BE2C (cell line): ENCODE measurements around the gene CNTLN.

ENCODE experiments used
- DNase-seq: peaks from one replicate; pipeline ENCODE4 v3.0.0-alpha.2; 2020
- H3K27me3 ChIP-seq: fragments of 250-450 bp; sonication (Bioruptor Pico); 2 replicates; pipeline ENCODE4 v1.5.1; 2020; ENCODE audit warnings: mild to moderate bottlenecking
- H3K36me3 ChIP-seq: fragments of 250-450 bp; sonication (Bioruptor Pico); 2 replicates; pipeline ENCODE4 v1.5.1; 2020; ENCODE audit warnings: mild to moderate bottlenecking
- H3K4me1 ChIP-seq: fragments of 250-450 bp; sonication (Bioruptor Pico); 2 replicates; pipeline ENCODE4 v1.5.1; 2020
- H3K4me3 ChIP-seq: 2 replicates; pipeline ENCODE4 v1.5.1; 2011; ENCODE audit warnings: low read depth, low read length
- H3K9me3 ChIP-seq: fragments of 250-450 bp; sonication (Bioruptor Pico); 2 replicates; pipeline ENCODE4 v1.5.1; 2020
- CTCF ChIP-seq: IDR thresholded peaks from 2 replicates; pipeline ENCODE4 v1.5.1; 2012; ENCODE audit warnings: mild to moderate bottlenecking, low read depth, low read length

The CNTLN gene

GRCh38 chr9:17462869-17463464 is 328.1 kb downstream of the CNTLN start:
- H3K4me3 ChIP-seq = no peak overlapping the region
- no peaks in the 10 kb centered on the region for H3K4me1 ChIP-seq
- no peaks in the 10 kb centered on the region for H3K27me3 ChIP-seq
- peak; percentile 48 for DNase-seq
- peak; percentile 74 for TF ChIP-seq CTCF
- H3K9me3 ChIP-seq = no peaks in the 10 kb centered on the region
- H3K36me3 ChIP-seq = peaks cover 3% of the 10 kb centered on the region; the same call in 1 of the 2 replicates

- Histone ChIP-seq H3K9me3 (no peaks in the 10 kb centered on the region), H3K4me3 (no peak overlapping the region), H3K36me3 (peaks cover 3% of the 10 kb centered on the region; the same call in 1 of the 2 replicates), H3K4me1 (no peaks in the 10 kb centered on the region), H3K27me3 (no peaks in the 10 kb centered on the region)
- no peak for DNase-seq
- TF ChIP-seq CTCF = no peak
These were observed 335.4 kb downstream of the CNTLN start for GRCh38 chr9:17470036-17470813.

- Histone ChIP-seq H3K9me3 (no peaks in the 10 kb centered on the region), H3K27me3 (no peaks in the 10 kb centered on the region), H3K36me3 (peaks cover 3% of the 10 kb centered on the region; the same call in 1 of the 2 replicates), H3K4me1 (no peaks in the 10 kb centered on the region), H3K4me3 (no peak overlapping the region)
- no peak for TF ChIP-seq CTCF
- no peak for DNase-seq
These were observed 337.3 kb downstream of the CNTLN start for GRCh38 chr9:17472126-17472525.

GRCh38 chr9:17476401-17476800 is 341.6 kb downstream of the CNTLN start:
- H3K4me1 ChIP-seq = no peaks in the 10 kb centered on the region
- TF ChIP-seq CTCF = no peak
- H3K9me3 ChIP-seq = no peaks in the 10 kb centered on the region
- no peak for DNase-seq
- H3K27me3 ChIP-seq = no peaks in the 10 kb centered on the region
- no peak overlapping the region for H3K4me3 ChIP-seq
- H3K36me3 ChIP-seq = no peaks in the 10 kb centered on the region

GRCh38 chr9:17477816-17478215 is 343.0 kb downstream of the CNTLN start:
- no peaks in the 10 kb centered on the region for H3K27me3 ChIP-seq
- H3K9me3 ChIP-seq = no peaks in the 10 kb centered on the region
- TF ChIP-seq CTCF = no peak
- H3K36me3 ChIP-seq = no peaks in the 10 kb centered on the region
- no peaks in the 10 kb centered on the region for H3K4me1 ChIP-seq
- H3K4me3 ChIP-seq = no peak overlapping the region
- DNase-seq = no peak

GRCh38 chr9:17480966-17481365 is 346.1 kb downstream of the CNTLN start:
- H3K36me3 ChIP-seq = no peaks in the 10 kb centered on the region
- H3K4me1 ChIP-seq = no peaks in the 10 kb centered on the region
- H3K27me3 ChIP-seq = no peaks in the 10 kb centered on the region
- H3K9me3 ChIP-seq = no peaks in the 10 kb centered on the region
- no peak overlapping the region for H3K4me3 ChIP-seq
- no peak for TF ChIP-seq CTCF
- no peak for DNase-seq
